ENCODE measurements around the gene ROCK1. TPM values are rescaled to one million over a fixed set of nuclear protein-coding genes. Genes with fewer than 3 reads are reported as not detected.
"Not testable (repeated sequence)": the region's sequence is repeated elsewhere in the genome, so short reads cannot be mapped to it uniquely, and the experiment has no call there.

Gene ROCK1
- 10 to 100 TPM; 45.6 to 49.4 TPM for total RNA-seq

DNA sequence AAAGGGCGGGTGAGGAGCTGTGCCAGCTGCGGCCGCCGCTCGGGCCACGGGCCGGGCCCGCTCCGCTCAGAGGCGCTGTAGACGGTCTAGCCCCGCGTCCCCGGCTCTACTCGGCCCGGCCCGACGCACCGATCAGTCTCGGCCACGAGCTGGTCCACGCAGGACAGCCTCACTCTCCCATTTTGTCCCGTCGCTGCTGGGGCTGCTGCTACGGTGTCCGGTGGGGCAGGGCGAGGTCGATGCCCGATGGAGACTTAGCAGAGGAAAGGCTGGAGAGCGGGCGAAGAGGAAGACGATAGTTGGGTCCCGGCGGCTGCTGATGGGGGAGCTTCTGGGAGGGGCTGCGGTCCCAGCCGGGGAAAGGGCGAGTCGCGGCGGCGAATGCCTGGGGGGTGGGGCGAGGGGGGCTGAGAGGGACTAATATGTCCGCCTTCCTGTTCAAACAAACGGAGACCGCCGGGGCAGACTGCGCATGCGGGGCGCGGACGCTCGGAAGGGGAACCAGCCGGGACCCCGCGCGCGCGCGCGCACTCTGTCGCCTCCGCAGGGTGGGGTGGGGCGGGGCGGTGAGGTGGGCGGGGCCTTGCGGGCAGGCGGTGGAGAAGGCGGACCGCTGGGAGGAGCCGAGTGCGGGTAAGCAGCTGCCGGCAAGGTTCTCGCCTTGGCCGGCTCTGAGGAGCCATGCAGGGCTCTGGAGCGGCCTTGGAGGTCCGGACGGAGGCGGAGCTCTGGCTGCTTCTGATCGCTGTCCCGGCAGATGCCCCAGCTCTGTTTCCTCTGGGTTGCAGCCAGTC is at the start of gene ROCK1:
TSS of gene ROCK1 (minus strand) at position 468 of the 794 bp plus-strand sequence. CDS start 903 bp downstream, outside the sequence.
- ATAC-seq (peak; percentile 85), DNase-seq (peak; percentile 99)
- Mint-ChIP-seq H3K27ac (peak within 1 kb of the TSS; percentile 98), H3K4me3 (no peak within 1 kb of the TSS), H3K9me3 (no peaks in the 10 kb centered on the region), H3K4me1 (ENCODE audit: low read depth) (peaks cover 3% of the 10 kb centered on the region), H3K27me3 (no peaks in the 10 kb centered on the region), H3K36me3 (ENCODE audit: low read depth) (peaks cover 5% of the 10 kb centered on the region)
- ChIA-PET CTCF (interaction anchor here (1.0 kb wide), 3 partner anchors 18 to 57 kb away, joined by 3 read pairs; no protein-coding TSS in a partner anchor), POLR2A (interaction anchor here (0.6 to 1.9 kb wide), 7 partner anchors 11 to 64 kb away, joined by 3 to 5 read pairs (median 3); no protein-coding TSS in a partner anchor)
- intact Hi-C loops (cut with micrococcal nuclease) = loop anchor here (5.0 kb wide), 2 partner anchors 39 to 69 kb away; no protein-coding TSS in a partner anchor
- TF ChIP-seq, protein P1, sequence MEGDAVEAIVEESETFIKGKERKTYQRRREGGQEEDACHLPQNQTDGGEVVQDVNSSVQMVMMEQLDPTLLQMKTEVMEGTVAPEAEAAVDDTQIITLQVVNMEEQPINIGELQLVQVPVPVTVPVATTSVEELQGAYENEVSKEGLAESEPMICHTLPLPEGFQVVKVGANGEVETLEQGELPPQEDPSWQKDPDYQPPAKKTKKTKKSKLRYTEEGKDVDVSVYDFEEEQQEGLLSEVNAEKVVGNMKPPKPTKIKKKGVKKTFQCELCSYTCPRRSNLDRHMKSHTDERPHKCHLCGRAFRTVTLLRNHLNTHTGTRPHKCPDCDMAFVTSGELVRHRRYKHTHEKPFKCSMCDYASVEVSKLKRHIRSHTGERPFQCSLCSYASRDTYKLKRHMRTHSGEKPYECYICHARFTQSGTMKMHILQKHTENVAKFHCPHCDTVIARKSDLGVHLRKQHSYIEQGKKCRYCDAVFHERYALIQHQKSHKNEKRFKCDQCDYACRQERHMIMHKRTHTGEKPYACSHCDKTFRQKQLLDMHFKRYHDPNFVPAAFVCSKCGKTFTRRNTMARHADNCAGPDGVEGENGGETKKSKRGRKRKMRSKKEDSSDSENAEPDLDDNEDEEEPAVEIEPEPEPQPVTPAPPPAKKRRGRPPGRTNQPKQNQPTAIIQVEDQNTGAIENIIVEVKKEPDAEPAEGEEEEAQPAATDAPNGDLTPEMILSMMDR (IDR thresholded peaks at IDR 0.05) = no peak

DNA sequence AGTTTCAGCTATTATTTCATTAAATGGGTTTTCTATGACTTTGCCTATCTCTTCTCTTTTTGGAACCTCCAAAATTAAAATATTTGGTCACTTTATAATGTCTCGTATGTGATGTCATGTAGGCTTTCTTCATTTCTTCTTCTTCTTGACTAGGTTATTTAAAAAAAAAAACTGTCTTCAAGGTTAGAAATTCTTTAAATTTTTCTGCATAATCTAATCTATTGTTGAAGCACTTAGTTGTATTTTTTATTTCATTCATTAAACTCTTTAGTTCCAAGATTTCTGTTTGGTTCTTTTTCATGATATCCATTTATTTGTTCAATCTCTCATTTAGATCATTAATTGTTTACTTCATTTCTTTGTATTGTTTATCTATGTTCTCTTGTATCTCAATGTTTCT is 43.8 kb upstream of the ROCK1 start:
- intact Hi-C loops (cut with micrococcal nuclease) = loop anchor here (10.0 kb wide), 1 partner anchor 59 kb away; no protein-coding TSS in a partner anchor
- CTCF ChIA-PET = no interaction called here

DNA sequence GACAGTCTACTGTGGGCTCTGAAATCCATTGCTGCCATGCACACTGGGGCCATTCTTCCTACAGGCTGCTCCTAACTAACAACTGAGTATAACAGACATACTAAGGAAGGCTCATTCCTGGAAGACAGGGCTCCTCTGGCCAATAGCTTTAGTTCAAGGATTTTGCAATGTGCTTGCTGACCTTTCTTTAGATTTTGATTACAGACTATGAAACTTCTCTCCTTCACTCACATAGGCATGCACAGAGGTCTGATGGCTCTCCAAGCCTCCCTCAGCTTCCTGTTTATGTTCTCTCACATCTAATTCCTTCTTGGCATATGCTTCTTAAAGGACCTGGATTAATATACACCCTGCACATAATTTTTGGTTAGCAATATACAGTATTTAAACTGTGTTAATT is 34.4 kb upstream of the ROCK1 start:
- no peak for DNase-seq
- Mint-ChIP-seq H3K27me3 (peaks cover 6% of the 10 kb centered on the region), H3K27ac (no peak overlapping the region), H3K4me1 (ENCODE audit: low read depth) (no peaks in the 10 kb centered on the region), H3K9me3 (no peaks in the 10 kb centered on the region), H3K4me3 (no peak overlapping the region), H3K36me3 (ENCODE audit: low read depth) (no peaks in the 10 kb centered on the region)
- ATAC-seq = no peak
- intact Hi-C loops (cut with micrococcal nuclease) = no loop called here
- CTCF ChIA-PET = no interaction called here
- POLR2A ChIA-PET = no interaction called here
- TF ChIP-seq, protein P1 (IDR thresholded peaks at IDR 0.05) = no peak

More for the DNA sequence above, 43.8 kb upstream of the ROCK1 start:
- TF ChIP-seq, protein P1 (IDR thresholded peaks at IDR 0.05) = no peak
- Mint-ChIP-seq H3K27ac (no peak overlapping the region), H3K9me3 (peaks cover 18% of the 10 kb centered on the region), H3K4me3 (no peak overlapping the region), H3K27me3 (peaks cover 7% of the 10 kb centered on the region), H3K36me3 (ENCODE audit: low read depth) (peaks cover 9% of the 10 kb centered on the region), H3K4me1 (ENCODE audit: low read depth) (no peaks in the 10 kb centered on the region)
- no peak for ATAC-seq
- DNase-seq = no peak
- POLR2A ChIA-PET = no interaction called here

DNA sequence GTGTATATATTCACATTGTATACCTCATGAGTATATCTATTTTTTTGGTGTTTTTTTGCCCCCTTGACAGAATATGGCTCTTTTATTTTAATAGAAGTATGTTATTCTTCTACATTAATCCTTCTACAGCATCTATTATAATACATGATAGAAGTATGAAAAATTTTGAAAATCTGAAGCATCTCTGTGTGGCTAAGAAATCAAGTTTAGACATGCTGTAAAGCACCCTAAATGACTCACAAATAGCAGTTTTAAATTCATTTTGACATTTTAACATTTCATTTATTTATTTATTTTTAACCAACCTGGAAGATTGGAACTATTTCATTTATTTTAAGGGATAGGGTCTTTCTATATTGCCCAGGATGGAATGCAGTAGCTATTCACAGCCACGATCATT is 33.8 kb upstream of the ROCK1 start:
- TF ChIP-seq, protein P1 (IDR thresholded peaks at IDR 0.05) = no peak
- no peak for ATAC-seq
- Mint-ChIP-seq H3K4me1 (ENCODE audit: low read depth) (no peaks in the 10 kb centered on the region), H3K4me3 (no peak overlapping the region), H3K27ac (no peak overlapping the region), H3K9me3 (no peaks in the 10 kb centered on the region), H3K27me3 (peaks cover 6% of the 10 kb centered on the region), H3K36me3 (ENCODE audit: low read depth) (no peaks in the 10 kb centered on the region)
- ChIA-PET POLR2A (no interaction called here), CTCF (no interaction called here)
- no peak for DNase-seq
- intact Hi-C loops (cut with micrococcal nuclease) = no loop called here

DNA sequence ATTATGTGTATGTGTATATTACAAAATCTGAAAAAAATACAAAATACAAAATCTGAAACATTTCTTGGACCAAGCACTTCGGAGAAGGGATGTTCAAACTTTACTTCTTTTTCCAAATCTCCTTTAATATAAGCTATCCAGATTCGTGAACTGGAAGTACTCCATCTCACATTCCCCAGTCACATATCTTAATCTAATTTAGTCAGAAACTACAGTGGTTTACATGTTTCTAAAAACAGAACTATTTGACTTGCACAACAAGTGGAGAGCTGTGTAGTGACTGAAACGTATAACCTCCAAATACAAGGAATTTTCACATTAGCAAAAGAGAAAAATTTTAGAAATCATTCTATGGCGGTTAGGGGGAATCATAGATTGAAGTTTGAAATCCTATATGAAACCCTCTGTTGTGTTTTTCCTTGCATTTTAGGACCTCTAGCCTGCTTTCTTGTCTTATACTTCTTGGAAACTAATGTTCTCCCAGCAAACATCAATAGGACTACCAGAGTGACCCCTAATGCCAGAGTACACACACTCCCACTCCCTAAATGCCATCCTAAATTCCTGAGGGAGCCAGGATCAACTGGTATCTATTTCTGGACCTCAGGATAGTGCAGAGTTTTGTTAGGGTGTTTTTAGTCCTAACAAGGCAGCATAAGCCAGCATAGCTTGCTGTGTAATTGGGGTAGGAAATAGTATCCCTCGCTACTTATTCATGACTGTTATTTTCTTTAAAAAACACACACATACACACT is 30.2 kb upstream of the ROCK1 start:
- CTCF ChIA-PET = no interaction called here
- no peaks in the 10 kb centered on the region for H3K36me3 Mint-ChIP-seq (ENCODE audit: low read depth)
- no peak overlapping the region for H3K4me3 Mint-ChIP-seq
- H3K27ac Mint-ChIP-seq = no peak overlapping the region
- intact Hi-C loops (cut with micrococcal nuclease) = no loop called here
- ATAC-seq (no peak), DNase-seq (no peak)
- peaks cover 2% of the 10 kb centered on the region for H3K27me3 Mint-ChIP-seq
- POLR2A ChIA-PET = no interaction called here
- no peaks in the 10 kb centered on the region for H3K4me1 Mint-ChIP-seq (ENCODE audit: low read depth)
- H3K9me3 Mint-ChIP-seq = no peaks in the 10 kb centered on the region
- TF ChIP-seq, protein P1 (IDR thresholded peaks at IDR 0.05) = no peak

DNA sequence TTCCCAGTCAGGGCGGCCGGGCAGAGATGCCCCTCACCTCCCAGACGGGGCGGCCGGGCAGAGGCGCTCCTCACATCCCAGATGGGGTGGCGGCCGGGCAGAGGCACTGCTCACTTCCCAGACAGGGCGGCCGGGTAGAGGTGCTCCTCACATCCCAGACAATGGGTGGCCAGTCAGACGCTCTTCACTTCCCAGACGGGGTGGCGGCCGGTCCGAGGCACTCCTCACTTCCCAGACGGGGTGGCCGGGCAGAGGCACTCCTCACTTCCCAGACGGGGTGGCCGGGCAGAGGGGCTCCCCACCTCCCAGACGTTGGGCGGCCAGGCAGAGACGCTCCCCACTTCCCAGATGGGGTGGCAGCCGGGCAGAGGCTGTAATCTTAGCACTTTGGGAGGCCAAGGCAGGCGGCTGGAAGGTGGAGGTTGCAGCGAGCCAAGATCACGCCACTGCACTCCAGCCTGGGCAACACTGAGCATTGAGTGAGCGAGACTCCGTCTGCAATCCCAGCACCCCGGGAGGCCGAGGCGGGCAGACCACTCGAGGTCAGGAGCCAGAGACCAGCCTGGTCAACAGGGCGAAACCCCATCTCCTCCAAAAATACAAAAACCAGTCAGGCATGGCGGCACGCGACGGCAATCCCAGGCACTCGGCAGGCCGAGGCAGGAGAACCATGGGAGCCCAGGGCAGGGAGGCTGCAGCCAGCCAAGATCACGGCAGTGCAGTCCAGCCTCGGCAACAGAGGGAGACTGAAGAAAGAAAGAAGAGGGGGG is 26.3 kb upstream of the ROCK1 start:
- H3K27ac Mint-ChIP-seq, POLR2A ChIA-PET: not testable (repeated sequence)

More for the DNA sequence above, 26.3 kb upstream of the ROCK1 start:
- H3K36me3 Mint-ChIP-seq (ENCODE audit: low read depth); H3K4me1 Mint-ChIP-seq (ENCODE audit: low read depth); H3K4me3 Mint-ChIP-seq; H3K9me3 Mint-ChIP-seq; CTCF ChIA-PET; intact Hi-C loops (cut with micrococcal nuclease); DNase-seq; H3K27me3 Mint-ChIP-seq; ATAC-seq: not testable (repeated sequence)

Data from activated CD8-positive, alpha-beta T cell treated with anti-CD3 and anti-CD28 coated beads for 36 hours (primary cell).